Activated CD4-positive, alpha-beta T cell treated with anti-CD3 and anti-CD28 coated beads, Interleukin-2, amount 50 U/mL, for 1 hour (primary cell): ENCODE measurements around the gene IFI30.
A peak's percentile ranks its signal among the peaks of the same experiment; 100 is the strongest.
"Not testable (repeated sequence)": the region's sequence is repeated elsewhere in the genome, so short reads cannot be mapped to it uniquely, and the experiment has no call there.

Source experiments
- DNase-seq: peaks from one replicate; pipeline ENCODE4 v3.0.0-alpha.2; 2020

IFI30 gene

GRCh38 chr19:18152817-18153555, 20.6 kb upstream of the IFI30 start, which contains the start of gene PIK3R2:
Gene PIK3R2, plus strand, starts transcription at chr19:18153163. Its CDS starts 2,717 bp downstream, at chr19:18155880.
- peak; percentile 100 for DNase-seq

DNA sequence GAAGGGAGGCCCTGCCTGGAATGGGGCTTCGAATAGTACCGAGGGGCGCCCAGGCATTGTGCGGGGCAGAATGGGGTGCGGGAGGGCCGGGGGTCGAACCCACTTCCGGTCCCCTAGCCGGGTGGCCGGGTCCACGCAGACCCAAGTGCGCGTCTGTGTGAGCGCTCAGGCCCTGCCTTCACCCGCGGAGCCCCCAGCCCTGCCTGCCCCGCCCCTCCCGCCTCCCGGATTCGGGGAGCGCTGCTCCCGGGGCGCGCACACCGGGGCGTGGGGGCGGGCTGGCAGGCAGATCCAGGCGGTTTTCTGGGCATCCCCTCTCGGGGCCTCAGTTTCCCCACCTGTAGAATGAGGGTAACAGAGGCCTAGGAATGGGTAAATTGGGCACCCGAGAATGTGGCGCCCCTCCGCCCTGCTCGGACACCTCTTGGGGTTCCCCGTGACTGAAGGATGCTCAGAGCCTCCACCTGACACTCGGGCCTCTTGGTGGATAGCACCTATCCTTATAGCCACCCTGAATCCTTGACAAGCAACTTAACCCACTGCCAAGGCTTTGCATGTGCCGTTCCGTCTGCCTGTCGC, 20.0 kb upstream of the IFI30 start:
- peak; percentile 21 for DNase-seq

DNA sequence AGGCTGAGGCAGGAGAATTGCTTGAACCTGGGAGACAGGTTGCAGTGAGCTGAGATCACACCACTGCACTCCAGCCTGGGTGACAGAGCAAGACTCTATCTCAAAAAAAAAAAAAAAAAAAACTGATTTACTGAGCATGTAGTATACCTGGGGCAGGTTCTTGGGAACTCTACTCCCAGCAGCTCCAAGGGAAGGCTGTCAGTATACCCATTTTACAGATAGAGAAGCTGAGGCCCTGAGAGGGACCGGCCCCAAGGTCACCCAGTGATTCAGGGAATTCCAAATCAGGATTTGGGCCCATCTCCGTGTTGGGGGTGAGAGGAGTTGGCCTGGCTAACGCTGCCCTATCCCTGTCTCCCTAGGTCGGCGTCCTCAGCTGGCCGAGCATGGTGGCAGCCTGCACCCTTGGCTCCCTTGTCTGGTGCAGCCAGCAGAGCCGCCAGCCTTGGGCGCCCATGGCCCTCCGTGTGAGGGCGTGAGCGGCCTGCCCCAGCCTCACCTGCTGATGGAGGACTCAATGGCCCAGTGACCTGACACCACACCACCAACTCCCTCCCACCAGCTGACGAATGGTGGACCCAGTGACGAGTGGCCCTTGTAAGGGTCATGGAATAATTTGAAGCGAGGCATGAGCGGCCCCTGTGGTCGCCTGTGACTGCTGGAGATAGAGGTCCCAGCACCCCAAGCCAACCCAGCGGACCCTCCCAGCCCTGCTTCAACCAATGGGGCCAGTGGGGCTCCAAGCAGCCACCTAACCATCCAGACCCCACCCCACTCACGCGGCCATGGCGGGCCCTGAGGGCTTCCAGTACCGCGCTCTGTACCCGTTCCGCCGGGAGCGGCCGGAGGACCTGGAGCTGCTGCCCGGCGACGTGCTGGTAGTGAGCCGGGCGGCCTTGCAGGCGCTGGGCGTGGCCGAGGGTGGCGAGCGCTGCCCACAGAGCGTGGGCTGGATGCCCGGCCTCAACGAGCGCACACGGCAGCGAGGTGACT, 18.2 kb upstream of the IFI30 start:
- no peak for DNase-seq

DNA sequence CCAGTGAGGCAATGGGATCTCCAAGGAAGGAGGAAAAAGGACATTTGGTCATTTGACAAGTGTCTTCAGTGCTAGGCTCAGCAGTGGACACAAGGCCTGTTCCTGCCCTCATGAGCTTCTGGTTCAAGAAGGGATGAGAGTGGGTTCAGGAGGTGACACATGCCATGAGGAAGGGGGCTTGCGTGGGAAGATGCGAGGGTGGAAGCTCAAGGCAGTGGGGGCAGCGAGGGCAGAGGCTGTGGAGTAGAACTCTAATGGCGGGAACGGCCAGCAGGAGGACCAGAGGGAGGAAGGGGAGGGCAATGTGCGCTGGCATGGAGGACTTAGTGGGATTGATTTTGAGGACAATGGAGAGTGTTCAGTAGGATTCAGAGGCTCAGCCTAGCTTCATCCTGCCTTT, 17.3 kb upstream of the IFI30 start:
- no peak for DNase-seq

GRCh38 chr19:18156841-18157464, 16.7 kb upstream of the IFI30 start:
- no peak for DNase-seq

GRCh38 chr19:18157465-18158063, 16.0 kb upstream of the IFI30 start:
- DNase-seq = no peak

DNA sequence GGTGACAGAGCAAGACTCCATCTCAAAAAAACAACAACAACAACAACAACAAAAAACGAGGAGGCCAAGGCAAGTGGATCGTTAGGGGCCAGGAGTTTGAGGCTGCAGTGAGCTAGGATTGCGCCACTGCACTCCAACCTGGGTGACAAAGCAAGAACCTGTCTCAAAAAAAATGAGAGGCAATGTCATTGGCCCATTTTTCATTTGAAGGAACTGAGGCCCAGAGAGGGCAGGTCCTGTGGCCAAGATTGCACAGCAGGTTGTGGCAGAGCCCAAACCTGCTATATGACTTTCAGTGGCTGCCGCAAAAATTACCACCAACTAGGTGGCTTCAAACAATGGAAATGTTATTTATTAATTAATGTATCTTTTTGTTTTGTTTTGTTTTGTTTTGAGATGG, 15.1 kb upstream of the IFI30 start:
- no peak for DNase-seq

GRCh38 chr19:18159059-18159616, 14.5 kb upstream of the IFI30 start:
- not testable (repeated sequence) for DNase-seq

GRCh38 chr19:18159810-18160209, 13.8 kb upstream of the IFI30 start:
- no peak for DNase-seq

- no peak for DNase-seq
These were observed 13.1 kb upstream of the IFI30 start for GRCh38 chr19:18160493-18160970.

GRCh38 chr19:18160971-18161635, 12.5 kb upstream of the IFI30 start:
- peak; percentile 75 for DNase-seq

DNA sequence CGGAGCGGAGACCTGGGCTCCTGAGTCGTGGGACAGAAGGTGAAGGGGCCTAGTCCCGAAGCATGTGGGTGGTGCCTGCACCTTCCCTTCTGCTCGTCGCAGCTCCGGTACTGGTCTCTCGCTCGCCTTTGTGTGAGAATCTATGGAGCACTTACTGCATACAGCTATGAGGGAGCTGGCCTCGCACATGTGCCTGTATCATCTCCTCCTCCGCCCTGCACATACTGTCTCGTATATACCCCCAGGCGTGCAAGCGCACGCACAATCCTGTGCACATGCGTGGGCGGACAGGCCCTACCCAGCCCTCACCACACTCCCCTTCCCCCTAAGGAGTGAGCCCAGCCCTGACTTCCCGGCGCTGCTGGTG, 12.0 kb upstream of the IFI30 start:
- no peak for DNase-seq

GRCh38 chr19:18164072-18164471, 9.5 kb upstream of the IFI30 start:
- DNase-seq = no peak

DNA sequence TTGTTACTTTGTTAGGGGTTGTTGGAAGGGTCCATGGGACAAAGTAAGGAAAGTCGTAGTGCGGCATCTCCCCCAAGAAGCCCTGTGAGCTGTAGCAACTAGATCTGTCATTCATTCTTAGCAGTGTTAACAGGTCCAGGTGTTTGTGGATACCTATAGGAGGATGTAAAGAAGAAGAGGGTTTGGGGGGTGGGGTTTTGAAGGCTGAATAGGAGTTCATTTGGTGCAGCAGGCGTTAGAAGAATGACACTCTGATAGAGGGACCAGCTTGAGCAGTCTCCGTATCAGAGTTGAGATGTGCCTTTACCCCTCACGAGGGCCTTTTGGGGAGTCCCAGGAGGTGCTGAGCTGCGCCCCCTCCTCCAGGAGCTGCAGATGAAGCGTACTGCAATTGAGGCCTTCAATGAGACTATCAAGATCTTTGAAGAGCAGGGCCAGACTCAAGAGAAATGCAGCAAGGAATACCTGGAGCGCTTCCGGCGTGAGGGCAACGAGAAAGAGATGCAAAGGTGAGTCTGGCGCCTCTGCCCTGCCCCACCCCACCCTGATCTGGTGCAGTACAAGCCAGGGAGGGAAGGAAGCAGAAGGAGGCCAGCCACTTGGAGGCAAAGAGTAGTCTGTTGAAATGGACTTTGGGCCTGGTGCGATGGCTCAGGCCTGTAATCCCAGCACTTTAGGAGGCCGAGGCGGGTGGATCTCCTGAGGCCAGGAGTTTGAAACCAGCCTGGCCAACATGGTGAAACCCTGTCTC, 7.6 kb upstream of the IFI30 start:
- no peak for DNase-seq

- no peak for DNase-seq
These were observed 6.6 kb upstream of the IFI30 start for GRCh38 chr19:18167011-18167410.

GRCh38 chr19:18167975-18168645, 5.5 kb upstream of the IFI30 start:
- DNase-seq = peak; percentile 57

DNA sequence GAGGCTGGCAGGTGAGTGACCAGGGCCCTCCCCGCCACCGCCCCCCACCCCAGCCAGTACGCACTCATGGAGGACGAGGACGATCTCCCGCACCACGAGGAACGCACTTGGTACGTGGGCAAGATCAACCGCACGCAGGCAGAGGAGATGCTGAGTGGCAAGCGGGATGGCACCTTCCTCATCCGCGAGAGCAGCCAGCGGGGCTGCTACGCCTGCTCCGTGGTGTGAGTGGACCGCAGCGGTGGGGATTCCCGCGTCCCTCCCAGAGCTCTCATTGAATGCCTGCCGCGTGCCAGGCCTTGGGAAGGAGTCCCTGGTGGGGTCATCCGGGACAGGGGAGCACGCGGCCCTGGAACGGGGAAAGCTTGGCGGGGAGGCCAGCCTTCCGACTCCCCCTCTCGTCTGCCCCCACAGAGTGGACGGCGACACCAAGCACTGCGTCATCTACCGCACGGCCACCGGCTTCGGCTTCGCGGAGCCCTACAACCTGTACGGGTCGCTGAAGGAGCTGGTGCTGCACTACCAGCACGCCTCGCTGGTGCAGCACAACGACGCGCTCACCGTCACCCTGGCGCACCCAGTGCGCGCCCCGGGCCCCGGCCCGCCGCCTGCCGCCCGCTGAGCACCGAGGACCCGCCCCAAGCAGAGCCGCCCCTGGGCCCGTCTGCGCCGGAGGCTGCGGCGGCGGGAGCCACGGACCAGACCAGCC, 4.8 kb upstream of the IFI30 start:
- DNase-seq = no peak

GRCh38 chr19:18170714-18171255, 2.8 kb upstream of the IFI30 start:
- no peak for DNase-seq
